CD4-positive, alpha-beta T cell treated with Interleukin-12 subunit alpha and Interleukin-12 subunit beta, for 1 hour (primary cell): ENCODE data around the gene EPB41L1.

ENCODE experiments used
- DNase-seq: peaks from one replicate; pipeline ENCODE4 v3.0.0-alpha.2; 2020

The EPB41L1 gene

GRCh38 chr20:36154700-36155628 lies at the start of gene EPB41L1:
Gene EPB41L1 (plus strand): TSS chr20:36154740. CDS start chr20:36173778, 19,038 bp downstream.
- DNase-seq: no peak

GRCh38 chr20:36104856-36105255 lies 49.7 kb upstream of the EPB41L1 start:
- DNase-seq: no peak

- no peak for DNase-seq
These were observed 48.8 kb upstream of the EPB41L1 start for GRCh38 chr20:36105711-36106226.

- no peak for DNase-seq
These were observed 47.9 kb upstream of the EPB41L1 start for GRCh38 chr20:36106606-36107005.

GRCh38 chr20:36107881-36108280 lies 46.7 kb upstream of the EPB41L1 start:
- DNase-seq: no peak

GRCh38 chr20:36109251-36109947 lies 45.1 kb upstream of the EPB41L1 start:
- no peak for DNase-seq

- no peak for DNase-seq
These were observed 43.5 kb upstream of the EPB41L1 start for GRCh38 chr20:36110994-36111393.

GRCh38 chr20:36112112-36112511 lies 42.4 kb upstream of the EPB41L1 start:
- no peak for DNase-seq

GRCh38 chr20:36113036-36113435 lies 41.5 kb upstream of the EPB41L1 start:
- DNase-seq: no peak

GRCh38 chr20:36113566-36114250 lies 40.8 kb upstream of the EPB41L1 start:
- no peak for DNase-seq

GRCh38 chr20:36114707-36115106 lies 39.8 kb upstream of the EPB41L1 start:
- DNase-seq: no peak

- no peak for DNase-seq
These were observed 38.6 kb upstream of the EPB41L1 start for GRCh38 chr20:36115925-36116324.

- DNase-seq: no peak
These were observed 37.6 kb upstream of the EPB41L1 start for GRCh38 chr20:36116807-36117441.

- no peak for DNase-seq
These were observed 36.9 kb upstream of the EPB41L1 start for GRCh38 chr20:36117638-36118037.

GRCh38 chr20:36118371-36118770 lies 36.2 kb upstream of the EPB41L1 start:
- DNase-seq: no peak

GRCh38 chr20:36119537-36119936 lies 35.0 kb upstream of the EPB41L1 start:
- no peak for DNase-seq

- DNase-seq: no peak
These were observed 34.3 kb upstream of the EPB41L1 start for GRCh38 chr20:36120241-36120640.

GRCh38 chr20:36120991-36121390 lies 33.5 kb upstream of the EPB41L1 start:
- no peak for DNase-seq

- DNase-seq: no peak
These were observed 32.3 kb upstream of the EPB41L1 start for GRCh38 chr20:36121981-36122930.

GRCh38 chr20:36122931-36123288 lies 31.6 kb upstream of the EPB41L1 start:
- no peak for DNase-seq

- no peak for DNase-seq
These were observed 29.4 kb upstream of the EPB41L1 start for GRCh38 chr20:36125097-36125496.
